Dedifferentiated amniotic fluid mesenchymal stem cell (primary cell): ENCODE data around the gene TTBK1.

Source experiments
- DNase-seq: peaks from one replicate; pipeline ENCODE4 v3.0.0-alpha.2; 2016; ENCODE audit errors: extremely low spot score

The TTBK1 gene

DNA sequence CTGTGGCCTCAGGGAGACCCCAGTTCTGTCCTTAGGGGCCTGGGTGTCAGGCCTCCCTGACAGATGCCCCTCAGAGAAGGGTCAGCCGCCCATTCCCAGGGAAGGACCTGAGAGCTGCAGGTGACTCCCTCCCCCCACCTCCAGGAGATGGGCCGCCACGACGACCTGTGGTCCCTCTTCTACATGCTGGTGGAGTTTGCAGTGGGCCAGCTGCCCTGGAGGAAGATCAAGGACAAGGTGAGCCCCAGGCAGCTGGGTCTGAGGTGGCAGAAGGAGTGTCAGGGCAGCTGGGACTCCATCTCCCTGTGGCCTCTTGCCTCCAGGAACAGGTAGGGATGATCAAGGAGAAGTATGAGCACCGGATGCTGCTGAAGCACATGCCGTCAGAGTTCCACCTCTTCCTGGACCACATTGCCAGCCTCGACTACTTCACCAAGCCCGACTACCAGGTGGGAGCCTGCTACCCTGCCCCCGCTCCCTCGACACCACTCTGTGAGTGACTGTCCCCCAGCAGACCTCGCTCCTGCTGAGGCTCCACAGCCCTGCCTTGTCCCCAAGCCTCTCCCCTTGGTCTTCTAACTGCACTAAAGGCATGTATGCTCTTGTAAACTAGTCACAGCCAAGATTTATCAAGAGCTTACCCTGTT, 12.2 kb downstream of the TTBK1 start:
- DNase-seq: no peak

DNA sequence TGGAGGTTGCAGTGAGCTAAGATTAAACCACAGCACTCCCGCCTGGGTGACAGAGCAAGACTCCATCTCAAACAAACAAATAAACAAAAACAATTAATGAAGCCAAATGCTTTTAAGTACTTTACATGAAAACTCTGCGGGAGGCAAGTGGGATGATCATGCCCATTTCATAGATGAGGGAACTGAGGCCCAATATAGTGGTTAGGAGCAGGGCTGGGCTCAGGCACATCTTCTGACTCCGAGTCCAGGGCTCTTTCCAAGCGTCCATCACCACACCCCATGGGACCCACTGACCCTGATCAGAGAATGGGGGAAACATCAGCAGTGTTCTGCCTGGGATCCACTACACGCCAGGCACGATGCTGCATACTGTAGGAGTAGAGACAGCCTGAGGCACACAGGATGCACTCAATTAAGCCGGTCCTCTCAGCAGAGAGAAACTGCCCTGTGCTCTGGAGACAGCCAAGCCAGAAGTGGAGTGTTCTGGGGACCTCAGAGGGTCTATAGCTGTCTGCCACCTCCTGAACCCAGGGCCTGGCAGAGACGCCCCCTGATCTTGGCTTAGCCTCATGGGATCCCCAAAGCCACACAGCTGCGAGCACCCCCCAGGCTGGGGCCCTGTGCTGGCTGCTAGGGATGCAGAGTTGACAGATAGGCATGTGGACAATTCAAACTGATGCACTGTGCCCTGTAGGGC, 13.5 kb downstream of the TTBK1 start:
- DNase-seq: no peak

DNA sequence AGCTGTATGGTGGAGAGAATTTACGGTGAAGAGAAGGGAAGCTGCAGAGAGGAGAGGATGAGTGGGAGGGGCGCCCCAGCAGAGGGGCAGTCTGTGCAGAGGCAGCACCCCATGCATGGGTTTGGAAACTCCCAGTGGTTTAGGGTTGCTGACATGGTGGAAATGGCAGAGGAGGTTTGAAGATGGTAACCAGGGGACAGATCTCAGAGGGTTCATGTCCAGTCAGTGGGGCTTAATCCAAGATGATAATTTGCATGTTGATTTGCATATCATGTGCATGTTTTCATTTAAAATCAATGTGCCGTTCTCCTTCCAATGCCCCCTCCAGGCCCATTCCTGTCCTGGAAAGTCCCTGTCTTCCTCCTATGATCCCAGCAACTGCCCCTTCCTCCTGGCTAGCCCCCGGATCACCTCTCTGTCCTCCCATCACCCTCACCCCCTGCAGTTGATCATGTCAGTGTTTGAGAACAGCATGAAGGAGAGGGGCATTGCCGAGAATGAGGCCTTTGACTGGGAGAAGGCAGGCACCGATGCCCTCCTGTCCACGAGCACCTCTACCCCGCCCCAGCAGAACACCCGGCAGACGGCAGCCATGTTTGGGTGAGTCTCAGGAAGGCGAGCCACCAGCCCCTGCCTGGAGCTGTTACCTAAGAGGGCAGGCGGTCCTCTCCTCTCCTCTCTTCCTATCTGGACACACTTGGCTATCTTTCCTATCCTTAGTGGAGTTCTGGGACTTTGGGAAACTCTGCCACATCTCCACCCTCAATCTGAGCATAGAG, 14.3 kb downstream of the TTBK1 start:
- DNase-seq: no peak

- DNase-seq: no peak
Observed at GRCh38 chr6:43258180-43258579, 14.9 kb downstream of the TTBK1 start.

GRCh38 chr6:43258807-43259686, 15.8 kb downstream of the TTBK1 start:
- no peak for DNase-seq

DNA sequence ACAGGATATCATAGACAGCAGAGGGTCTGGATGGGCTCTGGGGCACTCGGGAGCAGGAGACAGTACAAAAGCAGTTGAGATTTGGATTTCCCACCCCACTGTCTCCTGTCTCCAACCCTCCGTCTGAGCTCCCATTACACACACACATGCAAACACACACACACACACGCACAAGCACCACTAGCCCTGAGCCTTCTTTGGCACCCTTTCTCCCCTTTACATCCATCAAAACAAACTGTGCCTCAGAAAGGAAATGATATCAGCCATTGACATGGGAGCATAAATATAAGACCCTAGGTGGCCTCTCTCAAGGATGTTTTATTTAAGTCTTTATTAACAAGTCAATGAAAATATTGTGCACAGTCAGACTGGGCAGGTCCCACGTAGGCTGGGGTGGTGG, 17.5 kb downstream of the TTBK1 start:
- DNase-seq: no peak

DNA sequence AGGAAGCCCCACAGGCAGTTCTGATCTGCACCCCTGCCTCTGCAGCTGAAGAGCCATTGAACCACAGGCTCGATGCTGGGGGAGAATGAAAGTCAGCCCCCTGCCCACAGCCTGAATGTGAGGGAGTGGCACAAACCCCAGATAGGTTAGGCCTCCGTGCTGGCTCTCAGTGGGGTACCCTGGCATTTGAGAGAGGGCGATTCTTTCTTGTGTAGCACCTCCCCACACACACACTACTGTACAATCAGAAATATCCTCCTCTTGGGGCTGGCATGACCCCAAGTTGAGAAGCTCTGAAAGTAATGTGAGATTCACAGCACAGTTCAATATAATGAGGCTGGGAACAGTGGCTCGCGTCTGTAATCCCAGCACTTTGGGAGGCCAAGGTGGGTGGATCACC, 17.9 kb downstream of the TTBK1 start:
- no peak for DNase-seq

DNA sequence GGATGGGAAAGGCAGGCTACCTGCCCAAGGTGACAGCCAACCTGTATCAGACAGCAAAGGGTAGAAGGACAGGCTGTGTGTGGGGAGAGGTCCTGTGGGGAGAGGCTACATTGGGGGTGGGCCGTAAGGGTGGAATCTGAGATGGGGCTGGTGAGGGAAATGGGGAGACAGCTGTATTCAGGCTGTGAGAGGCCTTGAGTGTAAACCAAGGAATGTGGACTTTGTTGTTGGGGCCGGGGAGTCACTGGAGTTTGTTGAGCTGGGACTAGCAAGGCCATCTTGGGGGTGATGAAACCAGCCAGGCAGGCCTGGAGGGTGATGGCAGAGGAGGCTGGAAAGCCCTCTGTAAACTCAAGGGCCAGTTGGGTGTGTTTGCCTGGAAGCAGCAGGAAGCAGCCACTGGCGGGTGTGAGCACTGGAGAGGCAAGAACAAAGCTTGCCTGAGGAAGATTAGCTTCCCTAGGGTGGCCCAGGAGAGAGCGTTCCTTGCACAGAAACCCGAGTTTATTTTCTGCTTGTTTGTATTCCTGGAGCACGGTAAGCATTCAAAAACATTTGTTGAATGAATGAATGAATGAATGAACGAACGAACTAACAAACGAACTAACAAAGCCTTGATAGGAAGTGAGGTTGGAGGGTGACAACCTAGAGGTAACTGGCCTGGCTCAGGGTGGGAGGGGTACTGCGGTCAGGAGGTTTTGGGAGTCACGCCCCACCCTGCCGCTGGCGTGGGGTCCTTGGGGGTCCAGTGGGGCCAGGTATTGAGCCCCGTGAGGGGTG, 18.9 kb downstream of the TTBK1 start:
- DNase-seq: no peak

DNA sequence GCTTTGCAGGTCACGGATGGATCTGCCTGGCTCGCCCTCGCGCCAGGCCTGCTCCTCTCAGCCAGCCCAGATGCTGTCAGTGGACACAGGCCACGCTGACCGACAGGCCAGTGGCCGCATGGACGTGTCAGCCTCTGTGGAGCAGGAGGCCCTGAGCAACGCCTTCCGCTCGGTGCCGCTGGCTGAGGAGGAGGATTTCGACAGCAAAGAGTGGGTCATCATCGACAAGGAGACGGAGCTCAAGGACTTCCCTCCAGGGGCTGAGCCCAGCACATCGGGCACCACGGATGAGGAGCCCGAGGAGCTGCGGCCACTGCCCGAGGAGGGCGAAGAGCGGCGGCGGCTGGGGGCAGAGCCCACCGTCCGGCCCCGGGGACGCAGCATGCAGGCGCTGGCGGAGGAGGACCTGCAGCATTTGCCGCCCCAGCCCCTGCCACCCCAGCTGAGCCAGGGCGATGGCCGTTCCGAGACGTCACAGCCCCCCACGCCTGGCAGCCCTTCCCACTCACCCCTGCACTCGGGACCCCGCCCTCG, 19.6 kb downstream of the TTBK1 start:
- DNase-seq: no peak

DNA sequence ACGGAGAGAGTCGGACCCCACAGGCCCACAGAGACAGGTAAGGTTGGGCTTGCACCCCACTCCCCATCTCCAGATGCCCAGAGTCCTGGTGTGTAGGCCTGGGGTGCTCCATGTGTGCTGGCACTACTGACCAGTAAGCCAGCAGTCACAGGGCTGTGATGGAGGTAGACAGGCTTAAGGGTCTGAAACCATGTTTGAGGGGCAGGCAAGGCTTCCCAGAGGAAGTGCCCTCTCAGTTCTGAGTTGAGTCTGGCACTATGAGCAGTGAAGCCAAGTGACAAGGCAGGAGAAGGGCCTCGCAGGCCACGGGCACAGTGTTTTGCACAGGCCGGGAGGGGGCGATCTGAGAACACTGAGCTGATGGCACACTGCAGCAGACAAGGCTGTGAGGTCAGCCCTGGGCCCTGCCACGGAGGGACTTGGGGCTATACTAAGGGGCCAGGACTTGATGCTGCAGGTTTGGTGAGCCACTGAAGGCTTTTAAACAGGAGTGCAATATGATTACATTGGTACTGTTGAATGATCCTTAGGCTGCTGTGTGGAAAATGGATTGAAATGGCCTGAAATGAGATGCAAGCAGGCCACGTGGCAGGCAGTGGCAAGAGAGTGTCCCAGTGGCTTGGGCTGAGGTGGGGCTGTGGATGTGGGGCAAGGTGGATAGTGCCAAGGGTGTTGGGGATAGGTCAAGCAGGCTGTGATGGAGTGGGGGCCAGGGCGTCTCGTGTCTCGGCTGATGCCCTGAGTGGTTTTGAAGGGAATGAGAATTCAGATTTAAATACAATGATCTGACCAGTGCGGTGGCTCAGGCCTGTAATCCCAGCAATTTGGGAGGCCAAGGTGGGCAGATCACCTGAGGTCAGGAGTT, 20.3 kb downstream of the TTBK1 start:
- peak; percentile 53 for DNase-seq

DNA sequence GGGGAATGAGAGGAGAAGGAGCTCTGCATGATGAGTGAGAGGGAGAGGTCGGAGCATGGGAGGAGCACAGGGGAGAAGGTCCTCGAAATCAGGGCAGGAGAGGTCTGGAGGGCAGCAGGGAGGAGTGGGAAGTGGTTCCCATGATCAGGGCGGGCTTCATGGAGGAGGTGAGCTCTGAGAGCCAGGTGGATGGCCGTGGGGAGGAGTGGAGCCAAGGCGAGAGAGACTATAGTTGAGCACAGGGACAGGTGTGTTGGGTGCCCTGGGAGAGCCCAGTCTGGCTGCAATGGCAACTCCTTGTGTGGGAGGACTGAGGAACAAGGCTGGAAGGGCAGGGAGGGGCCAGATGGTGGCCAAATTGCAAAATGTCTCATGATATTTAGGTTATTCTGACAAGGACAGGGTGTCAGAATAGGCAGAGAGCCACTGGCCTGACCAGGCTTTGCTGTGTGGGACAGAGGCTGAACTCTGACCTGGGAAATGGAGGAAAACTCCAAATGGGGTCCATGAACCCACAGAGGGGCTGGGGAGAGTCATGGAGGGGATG, 21.4 kb downstream of the TTBK1 start:
- DNase-seq: no peak

GRCh38 chr6:43265564-43265963, 22.3 kb downstream of the TTBK1 start:
- DNase-seq: no peak

- DNase-seq: no peak
Observed at GRCh38 chr6:43267619-43268354, 24.5 kb downstream of the TTBK1 start.

DNA sequence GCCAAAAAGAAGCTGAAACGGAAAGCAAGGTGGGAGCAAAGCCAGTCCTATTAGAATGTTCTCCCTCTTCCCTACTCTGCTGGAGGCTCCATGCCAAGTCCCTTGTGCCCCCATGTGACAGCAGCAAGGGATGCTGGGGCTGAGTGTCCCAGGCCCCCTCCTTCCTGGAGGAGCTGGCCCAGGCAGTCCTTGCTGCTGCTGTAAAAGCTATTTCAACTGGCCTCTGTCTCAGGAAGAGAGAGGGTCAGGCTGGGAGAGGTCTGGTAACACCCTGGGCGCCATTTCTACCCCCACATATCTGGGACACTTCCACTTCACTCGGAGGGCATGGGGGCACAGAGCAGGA, 25.0 kb downstream of the TTBK1 start:
- DNase-seq: no peak

DNA sequence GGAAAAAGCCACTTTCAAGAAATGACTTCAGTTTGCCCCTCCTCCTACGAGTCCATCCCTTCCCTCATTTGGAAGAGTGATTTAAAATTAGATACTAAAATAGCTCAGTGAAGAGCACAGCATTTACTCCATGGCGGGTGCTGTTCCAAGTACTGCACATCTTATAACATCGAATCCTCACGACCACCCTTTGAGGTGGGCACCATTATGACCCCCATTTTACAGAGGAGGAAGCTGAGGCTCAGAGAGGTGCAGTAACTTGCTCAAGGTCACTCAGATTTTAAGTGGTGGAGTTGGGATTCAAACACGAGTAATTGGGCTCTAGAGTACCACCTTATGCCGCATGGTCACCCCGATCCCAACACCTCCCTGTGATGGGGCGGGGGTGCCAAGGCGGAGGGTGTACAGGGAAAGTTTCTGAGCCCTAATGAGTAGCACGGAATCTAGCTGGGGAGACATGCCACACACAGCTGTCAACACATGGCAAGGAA, 25.5 kb downstream of the TTBK1 start:
- DNase-seq: no peak

DNA sequence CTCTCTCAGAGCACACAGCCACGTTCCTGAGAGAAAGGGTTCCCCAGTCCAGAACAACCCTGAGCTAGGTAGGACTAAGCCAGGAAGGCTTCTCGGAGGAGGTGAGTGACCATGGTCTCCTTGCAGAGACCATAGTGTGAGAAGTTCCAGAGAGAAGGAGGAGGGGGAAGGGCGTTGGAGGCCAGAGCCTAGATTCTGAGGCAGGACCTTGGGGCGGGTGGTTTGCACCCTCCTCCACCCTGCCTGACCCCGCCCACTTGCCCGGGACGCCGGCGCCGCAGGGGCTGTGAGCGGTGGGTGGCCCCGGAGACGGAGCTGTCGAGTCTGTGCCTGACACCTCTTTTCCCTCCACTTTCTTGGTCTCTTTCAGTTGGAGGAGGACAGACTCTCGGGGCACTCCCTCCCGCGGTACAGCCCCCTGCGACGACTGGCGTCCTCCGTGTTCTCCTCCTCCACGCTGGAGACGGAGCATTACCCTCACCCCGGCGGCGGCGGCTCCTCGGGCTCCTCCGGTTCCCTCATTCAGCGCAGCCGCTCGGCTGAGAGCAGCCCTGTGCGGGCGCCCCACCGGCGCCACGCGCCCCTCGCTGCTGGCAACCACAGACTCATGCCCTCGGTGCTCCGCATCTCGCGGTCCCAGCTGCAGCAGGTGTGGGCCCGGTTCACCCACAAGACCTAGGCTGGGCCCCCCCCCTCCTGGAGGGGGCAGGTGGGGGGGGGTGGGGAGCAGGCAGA, 26.2 kb downstream of the TTBK1 start:
- no peak for DNase-seq

DNA sequence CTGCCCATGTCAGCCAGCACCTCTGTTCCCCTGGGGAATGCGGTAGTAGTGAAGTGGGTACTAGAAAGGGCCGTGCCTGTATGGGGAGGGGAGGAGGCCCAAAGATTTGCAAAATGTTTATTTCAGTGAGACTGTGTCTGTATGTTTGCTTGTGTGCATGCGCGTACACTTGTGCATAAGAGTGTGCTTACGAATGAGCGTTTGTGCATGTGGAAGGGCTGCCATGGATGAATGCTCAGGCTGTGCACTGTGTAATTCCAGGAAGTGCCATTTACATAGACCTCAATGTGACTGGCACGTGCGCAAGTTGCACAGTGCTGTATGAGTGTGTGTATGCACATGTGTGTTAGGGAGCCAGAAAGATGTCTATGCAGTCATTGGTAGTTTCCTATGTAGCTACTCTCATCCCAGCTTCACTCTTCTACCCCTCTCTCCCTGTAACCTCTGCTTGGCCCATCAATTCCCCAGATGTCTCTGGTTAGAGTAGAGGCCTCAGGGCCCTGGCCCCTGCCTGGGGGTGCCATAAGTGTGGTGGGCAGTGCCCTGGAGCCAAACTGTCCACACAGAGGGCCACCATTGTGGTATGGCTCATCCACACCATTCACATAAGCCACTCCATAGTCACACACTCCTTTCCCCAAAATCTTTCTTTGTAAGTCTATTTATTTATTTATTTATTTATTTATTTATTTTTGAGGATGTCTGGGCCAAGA, 28.0 kb downstream of the TTBK1 start:
- no peak for DNase-seq

DNA sequence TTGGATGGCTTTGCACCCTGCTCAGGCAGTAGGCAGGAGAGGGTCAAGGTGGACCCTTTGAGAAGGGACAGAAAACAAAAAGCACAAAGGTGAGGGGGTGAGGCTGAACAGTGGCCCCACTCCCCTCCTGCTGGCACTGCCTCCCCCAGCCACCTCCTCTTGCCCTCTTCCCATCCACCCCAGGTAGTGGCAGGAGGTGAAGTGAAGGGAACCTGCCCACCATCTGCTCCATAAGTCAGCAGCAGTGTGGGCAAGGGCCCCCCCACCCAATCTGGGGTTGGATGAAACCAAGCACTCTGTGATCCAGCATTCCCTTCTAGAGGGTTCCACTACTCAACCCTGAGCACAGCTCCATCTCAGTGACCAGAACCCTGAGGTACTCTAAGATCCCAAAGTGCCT, 28.7 kb downstream of the TTBK1 start:
- DNase-seq: no peak
